PFSK-1 (cell line): ENCODE data around the gene ADGRF3.

Experiments
- POLR2AphosphoS5 ChIP-seq: IDR thresholded peaks from 2 replicates; pipeline ENCODE4 v1.6.1; 2012; ENCODE audit warnings: low read depth, mild to moderate bottlenecking, control low read depth, low read length, moderate library complexity
- SIN3A ChIP-seq: IDR thresholded peaks from 2 replicates; pipeline ENCODE4 v1.6.1; 2012; ENCODE audit warnings: mild to moderate bottlenecking, low read length, moderate library complexity, borderline replicate concordance; ENCODE audit not compliant: insufficient read depth
- TAF1 ChIP-seq: IDR thresholded peaks from 2 replicates; pipeline ENCODE4 v1.6.1; 2012; ENCODE audit warnings: low read length, control low read depth, borderline replicate concordance; ENCODE audit not compliant: insufficient read depth
- TF ChIP-seq, protein P1 (sequence below), 2 experiments: IDR thresholded peaks; 2 replicates each; pipeline versions ENCODE4 v1.6.1 to v1.8.0; 2011 to 2012; ENCODE audit warnings: low read depth in 2 of 2, low read length in 2 of 2, control low read depth in 1 of 2, inconsistent platforms in 1 of 2, mild to moderate bottlenecking in 1 of 2, moderate library complexity in 1 of 2; ENCODE audit not compliant: insufficient read depth in 1 of 2

DNA sequence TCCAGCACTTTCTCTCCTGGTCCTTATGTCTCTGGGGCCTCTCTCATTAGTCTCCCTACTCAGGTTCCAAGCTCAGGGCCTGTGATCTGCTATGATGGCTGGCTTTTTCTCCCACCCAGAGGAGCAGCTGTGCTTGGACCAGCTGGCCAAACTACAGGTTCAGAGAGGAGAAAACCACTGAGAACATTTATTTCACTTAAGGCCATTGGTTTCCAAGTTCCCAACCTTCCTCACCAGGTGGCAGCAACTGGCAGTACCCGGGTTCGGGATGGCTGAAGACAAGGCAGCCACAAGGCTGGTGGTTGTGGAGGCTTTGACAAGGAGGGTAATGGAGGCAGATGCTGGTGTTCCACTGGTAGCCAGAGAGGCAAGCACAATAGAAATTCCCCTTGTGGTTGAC is 30.5 kb downstream of the ADGRF3 start:
- TF ChIP-seq POLR2AphosphoS5 (no peak), TAF1 (no peak), SIN3A (no peak)
- TF ChIP-seq, protein P1, sequence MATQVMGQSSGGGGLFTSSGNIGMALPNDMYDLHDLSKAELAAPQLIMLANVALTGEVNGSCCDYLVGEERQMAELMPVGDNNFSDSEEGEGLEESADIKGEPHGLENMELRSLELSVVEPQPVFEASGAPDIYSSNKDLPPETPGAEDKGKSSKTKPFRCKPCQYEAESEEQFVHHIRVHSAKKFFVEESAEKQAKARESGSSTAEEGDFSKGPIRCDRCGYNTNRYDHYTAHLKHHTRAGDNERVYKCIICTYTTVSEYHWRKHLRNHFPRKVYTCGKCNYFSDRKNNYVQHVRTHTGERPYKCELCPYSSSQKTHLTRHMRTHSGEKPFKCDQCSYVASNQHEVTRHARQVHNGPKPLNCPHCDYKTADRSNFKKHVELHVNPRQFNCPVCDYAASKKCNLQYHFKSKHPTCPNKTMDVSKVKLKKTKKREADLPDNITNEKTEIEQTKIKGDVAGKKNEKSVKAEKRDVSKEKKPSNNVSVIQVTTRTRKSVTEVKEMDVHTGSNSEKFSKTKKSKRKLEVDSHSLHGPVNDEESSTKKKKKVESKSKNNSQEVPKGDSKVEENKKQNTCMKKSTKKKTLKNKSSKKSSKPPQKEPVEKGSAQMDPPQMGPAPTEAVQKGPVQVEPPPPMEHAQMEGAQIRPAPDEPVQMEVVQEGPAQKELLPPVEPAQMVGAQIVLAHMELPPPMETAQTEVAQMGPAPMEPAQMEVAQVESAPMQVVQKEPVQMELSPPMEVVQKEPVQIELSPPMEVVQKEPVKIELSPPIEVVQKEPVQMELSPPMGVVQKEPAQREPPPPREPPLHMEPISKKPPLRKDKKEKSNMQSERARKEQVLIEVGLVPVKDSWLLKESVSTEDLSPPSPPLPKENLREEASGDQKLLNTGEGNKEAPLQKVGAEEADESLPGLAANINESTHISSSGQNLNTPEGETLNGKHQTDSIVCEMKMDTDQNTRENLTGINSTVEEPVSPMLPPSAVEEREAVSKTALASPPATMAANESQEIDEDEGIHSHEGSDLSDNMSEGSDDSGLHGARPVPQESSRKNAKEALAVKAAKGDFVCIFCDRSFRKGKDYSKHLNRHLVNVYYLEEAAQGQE (IDR thresholded peaks at IDR 0.05; ENCODE audit: insufficient read depth in 1 of 2, low read depth in 2 of 2, low read length in 2 of 2) = no peak
